IMR-90 (cell line): Measurements from ENCODE around the gene RAC3. TPM values are rescaled to one million over a fixed set of nuclear protein-coding genes. Genes with fewer than 3 reads are reported as not detected.

ENCODE experiments used
- ATAC-seq: fragments of 200-7000 bp; cut with Tn5 transposase; 2 replicates; pipeline ENCODE4 v1.9.1; 2020; ENCODE audit warnings: low read depth, mild to moderate bottlenecking, moderate library complexity
- BruUV-seq: library from RNA; stranded (reverse); fragments of 400-500 nt; replicated peaks from 2 replicates; lab custom pipeline; 2021; lab: Mats Ljungman, UMichigan
- CTCF ChIA-PET: fragments of 300-600 bp; formaldehyde crosslinking; extraction: SDS; loops from one replicate; lab custom pipeline; 2021; ENCODE audit warnings: antibody characterized with exemption; lab: Yijun Ruan, JAX
- POLR2A ChIA-PET: fragments of 300-600 bp; sonication (Branson Sonifier 250); formaldehyde crosslinking; loops from one replicate; lab custom pipeline; 2022; ENCODE audit warnings: antibody characterized with exemption; ENCODE audit not compliant: unreplicated experiment; lab: Charles Lee
- DNase-seq: peaks from one replicate; pipeline ENCODE4 v3.0.0; 2013
- H2AFZ ChIP-seq: replicated peaks from 2 replicates; pipeline ENCODE3; 2013; ENCODE audit warnings: low read length, mild to moderate bottlenecking; ENCODE audit not compliant: poor library complexity
- H2AK5ac ChIP-seq: 2 replicates; pipeline ENCODE4 v1.6.1; 2013; ENCODE audit warnings: low read depth, low read length, inconsistent platforms
- H2AK9ac ChIP-seq: replicated peaks from 2 replicates; pipeline ENCODE3; 2013; ENCODE audit warnings: mild to moderate bottlenecking, low read depth, low read length, moderate library complexity; ENCODE audit not compliant: poor library complexity
- H2BK120ac ChIP-seq: 2 replicates; pipeline ENCODE4 v1.6.1; 2013; ENCODE audit warnings: low read depth, low read length, inconsistent platforms
- H2BK15ac ChIP-seq: 3 replicates; pipeline ENCODE4 v1.6.1; 2013; ENCODE audit warnings: low read depth, low read length, inconsistent platforms
- H2BK20ac ChIP-seq: 2 replicates; pipeline ENCODE4 v1.6.1; 2013; ENCODE audit warnings: low read depth, mild to moderate bottlenecking, inconsistent platforms, low read length, moderate library complexity
- H2BK5ac ChIP-seq: 2 replicates; pipeline ENCODE4 v1.6.1; 2013; ENCODE audit warnings: mild to moderate bottlenecking, low read depth, low read length, inconsistent platforms; ENCODE audit not compliant: poor library complexity, severe bottlenecking
- H3K14ac ChIP-seq: replicated peaks from 2 replicates; pipeline ENCODE4 v1.6.1; 2013; ENCODE audit warnings: low read depth, low read length, inconsistent platforms
- H3K18ac ChIP-seq: 2 replicates; pipeline ENCODE4 v1.6.1; 2013; ENCODE audit warnings: low read depth, low read length, control low read depth
- H3K23ac ChIP-seq: 2 replicates; pipeline ENCODE4 v1.6.1; 2013; ENCODE audit warnings: low read depth, low read length, inconsistent platforms
- H3K27ac ChIP-seq: 2 replicates; pipeline ENCODE4 v1.5.1; 2013; ENCODE audit warnings: mild to moderate bottlenecking, control low read depth, low read length; ENCODE audit not compliant: insufficient read depth
- H3K27me3 ChIP-seq: 2 replicates; pipeline ENCODE4 v1.6.1; 2013; ENCODE audit warnings: low read length; ENCODE audit not compliant: control insufficient read depth, insufficient read depth
- H3K36me3 ChIP-seq: 2 replicates; pipeline ENCODE4 v1.6.1; 2013; ENCODE audit warnings: low read length, mixed read lengths; ENCODE audit not compliant: control insufficient read depth, insufficient read depth
- H3K4ac ChIP-seq: 2 replicates; pipeline ENCODE4 v1.6.1; 2013; ENCODE audit warnings: low read depth, low read length, inconsistent platforms
- H3K4me1 ChIP-seq: 2 replicates; pipeline ENCODE4 v1.6.1; 2013; ENCODE audit warnings: low read length, mixed read lengths; ENCODE audit not compliant: control insufficient read depth, insufficient read depth
- H3K4me2 ChIP-seq: 2 replicates; pipeline ENCODE4 v1.6.1; 2013; ENCODE audit warnings: low read depth, mild to moderate bottlenecking, control low read depth, low read length, moderate library complexity
- H3K4me3 ChIP-seq: 2 replicates; pipeline ENCODE4 v1.5.1; 2013; ENCODE audit warnings: low read depth, mild to moderate bottlenecking, control low read depth, low read length, moderate library complexity; ENCODE audit not compliant: insufficient read depth
- H3K56ac ChIP-seq: 2 replicates; pipeline ENCODE4 v1.6.1; 2013; ENCODE audit warnings: low read length, inconsistent platforms; ENCODE audit not compliant: insufficient read depth; ENCODE audit errors: extremely low read depth
- H3K79me1 ChIP-seq, 2 experiments: 2 replicates each; pipeline ENCODE4 v1.6.1; 2013; ENCODE audit warnings: low read length in 2 of 2, inconsistent platforms in 1 of 2, low read depth in 1 of 2
- H3K9ac ChIP-seq: 2 replicates; pipeline ENCODE4 v1.6.1; 2013; ENCODE audit warnings: low read depth, low read length, control low read depth
- H3K9me1 ChIP-seq: 2 replicates; pipeline ENCODE4 v1.6.1; 2013; ENCODE audit warnings: low read length, inconsistent platforms; ENCODE audit not compliant: insufficient read depth
- H3K9me3 ChIP-seq: 2 replicates; pipeline ENCODE4 v1.6.1; 2013; ENCODE audit warnings: low read length; ENCODE audit not compliant: control insufficient read depth, insufficient read depth
- H4K20me1 ChIP-seq: 2 replicates; pipeline ENCODE4 v1.6.1; 2013; ENCODE audit warnings: low read length, inconsistent platforms; ENCODE audit not compliant: insufficient read depth
- H4K5ac ChIP-seq: 2 replicates; pipeline ENCODE4 v1.6.1; 2013; ENCODE audit warnings: mild to moderate bottlenecking, low read depth, low read length, control low read depth
- H4K8ac ChIP-seq, 2 experiments: 2 replicates each; pipeline ENCODE4 v1.6.1; 2013; ENCODE audit warnings: low read depth in 2 of 2, low read length in 2 of 2, control low read depth in 1 of 2, inconsistent platforms in 1 of 2
- H4K91ac ChIP-seq: 2 replicates; pipeline ENCODE4 v1.6.1; 2013; ENCODE audit warnings: low read depth, low read length, inconsistent platforms; ENCODE audit not compliant: insufficient read depth
- CEBPB ChIP-seq: IDR thresholded peaks from 2 replicates; pipeline ENCODE4 v1.6.1; 2012; ENCODE audit warnings: low read depth, low read length, improper control_type of control experiment
- CTCF ChIP-seq: conservative IDR thresholded peaks from 2 replicates; pipeline ENCODE4 v1.5.1; 2012; ENCODE audit warnings: mild to moderate bottlenecking, low read depth, low read length, improper control_type of control experiment
- MAFK ChIP-seq: IDR thresholded peaks from 2 replicates; pipeline ENCODE4 v1.6.1; 2012; ENCODE audit warnings: low read depth, low read length, improper control_type of control experiment
- POLR2A ChIP-seq: IDR thresholded peaks from 2 replicates; pipeline ENCODE4 v1.6.1; 2012; ENCODE audit warnings: mild to moderate bottlenecking, low read depth, low read length
- RAD21 ChIP-seq: IDR thresholded peaks from 2 replicates; pipeline ENCODE4 v1.6.1; 2012; ENCODE audit warnings: low read length, improper control_type of control experiment
- RCOR1 ChIP-seq: IDR thresholded peaks from 2 replicates; pipeline ENCODE4 v1.6.1; 2012; ENCODE audit warnings: mild to moderate bottlenecking, low read length, improper control_type of control experiment; ENCODE audit not compliant: insufficient replicate concordance
- SMC3 ChIP-seq: fragments of 150-350 bp; IDR thresholded peaks from 2 replicates; pipeline ENCODE4 v1.6.1; 2016; ENCODE audit warnings: low read depth, mild to moderate bottlenecking, antibody characterized with exemption, low read length, moderate library complexity
- WGBS, 2 experiments: methylation state at CpG; one replicate each; pipeline versions ENCODE4 v1.1.5 to v1.1.7; 2013; ENCODE audit warnings: missing lambda C conversion rate in 2 of 2; ENCODE audit not compliant: insufficient read length in 1 of 2; ENCODE audit errors: extremely low coverage in 2 of 2; 5-methylcytosine and 5-hydroxymethylcytosine counted together
- dilution Hi-C: fragments of 300-500 bp; cut with HindIII; formaldehyde crosslinking; loops from one replicate; pipeline ENCODE4 v1.14.3; 2018; ENCODE audit warnings: low sequenced_read_pairs; ENCODE audit not compliant: unreplicated experiment
- in situ Hi-C: fragments of 300-500 bp; cut with MboI; formaldehyde crosslinking; loops from 3 replicates; pipeline ENCODE4 v1.14.3; 2019; ENCODE audit warnings: low sequenced_read_pairs, inconsistent platforms, mixed read lengths
- intact Hi-C: fragments of 100-400 bp; cut with micrococcal nuclease; formaldehyde crosslinking; loops from 2 replicates; pipeline ENCODE4 v1.10.0; 2022
- polyA plus RNA-seq, 3 experiments: library from polyadenylated mRNA; depleted of rRNA; stranded (reverse); fragments of >200 nt; gene quantifications; 2 replicates each; pipeline ENCODE4 v1.2.3, GENCODE V29; 2012; ENCODE audit warnings: low replicate concordance in 1 of 3
- total RNA-seq: library from RNA; depleted of rRNA; stranded (reverse); fragments of >200 nt; gene quantifications from 2 replicates; pipeline ENCODE4 v1.2.3, GENCODE V29; 2012

Gene RAC3
- total and polyA plus RNA-seq, 2 of the 4 experiments (the other 2 are of a cell fraction) = 5.7 to 23.4 TPM

- DNase-seq (peak; percentile 21), ATAC-seq (no peak)
- Histone ChIP-seq H3K4ac (no peak overlapping the region), H3K27me3 (no peaks in the 10 kb centered on the region), H4K20me1 (peaks cover 24% of the 10 kb centered on the region), H3K36me3 (peaks cover 6% of the 10 kb centered on the region; the same call in 1 of the 2 replicates), H2AFZ (no peak overlapping the region), H3K18ac (no peak overlapping the region), H4K5ac (no peak overlapping the region), H2BK15ac (no peak overlapping the region), H3K4me2 (no peak overlapping the region), H3K14ac (no peak overlapping the region), H3K9me1 (no peaks in the 10 kb centered on the region), H2BK20ac (no peak overlapping the region), H3K56ac (no peak overlapping the region), H3K9ac (no peak overlapping the region), H2AK5ac (peak overlapping the region; percentile 33; the same call in 1 of the 2 replicates), H3K4me1 (peaks cover 13% of the 10 kb centered on the region), H3K27ac (no peak overlapping the region), H3K23ac (no peak overlapping the region), H4K91ac (no peak overlapping the region), H2BK5ac (no peak overlapping the region), H2AK9ac (peak overlapping the region; percentile 67), H3K9me3 (no peaks in the 10 kb centered on the region), H3K4me3 (no peak overlapping the region), H4K8ac (no peak overlapping the region), H3K79me1 (peaks cover 12 to 46% of the 10 kb centered on the region in 2 experiments), H2BK120ac (no peak overlapping the region)
- WGBS, 2 experiments = 73% methylated on average over 20 of the region's 34 CpGs; no CpG with 5 or more reads in 1 of the 2 experiments
- TF ChIP-seq POLR2A = no peak
- no peak for TF ChIP-seq RCOR1
- no peak for TF ChIP-seq MAFK
- peak; percentile 49 for TF ChIP-seq RAD21
- no peak for TF ChIP-seq CEBPB
- peak; percentile 41 for TF ChIP-seq SMC3
- TF ChIP-seq CTCF = peak; percentile 64
- intact Hi-C loops (no loop called here), in situ Hi-C loops (loop anchor here (5.0 kb wide), 1 partner anchor 53 kb away; no protein-coding TSS in a partner anchor), dilution Hi-C loops (no loop called here)
- ChIA-PET CTCF (interaction anchor here (0.5 to 3.6 kb wide), 8 partner anchors 15 to 211 kb away, joined by 3 to 17 read pairs (median 3); partner anchors contain the start of genes DCXR and NOTUM), POLR2A (no interaction called here)
- no TSS peak for BruUV-seq
Measured at GRCh38 chr17:82019690-82020571, 11.5 kb upstream of the RAC3 start.
